Subcutaneous adipose tissue (tissue), 4 donors: ENCODE results near the gene PIGU. TPM values are rescaled to one million over a fixed set of nuclear protein-coding genes. Genes with fewer than 3 reads are reported as not detected.

ENCODE experiments used
- CTCF ChIP-seq: fragments of 450-650 bp; IDR thresholded peaks from one replicate; pipeline ENCODE4 v1.5.1; 2016; ENCODE audit warnings: low read depth, mild to moderate bottlenecking, control low read depth, antibody characterized with exemption, moderate library complexity
- total RNA-seq, 4 donors: library from RNA; depleted of rRNA; stranded (reverse); fragments of >200 nt; gene quantifications; one replicate each; pipeline ENCODE4 v1.1.0, GENCODE V29; 2016

Gene PIGU
- total RNA-seq, 4 donors from 2014 or later: 5.7 to 13.9 (median 7.7) TPM

DNA sequence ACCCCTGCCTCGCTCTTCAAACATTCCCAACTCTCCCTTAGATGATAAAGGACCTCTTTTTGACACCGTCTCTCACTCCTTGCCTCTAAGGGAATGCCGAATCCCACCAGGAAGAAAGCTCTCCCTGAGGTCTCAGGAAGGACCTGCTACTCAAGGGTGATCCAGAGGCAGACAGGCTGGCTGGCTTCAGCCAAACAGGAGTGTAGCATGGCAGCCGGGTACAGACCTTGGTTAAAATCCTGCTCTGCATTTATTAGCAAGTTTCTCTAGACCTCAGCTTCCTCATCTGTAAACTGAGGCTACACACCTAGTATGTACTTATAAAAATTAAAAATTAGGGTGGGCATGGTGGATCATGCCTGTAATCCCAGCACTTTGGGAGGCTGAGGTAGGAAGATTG is 101.1 kb downstream of the PIGU start:
- TF ChIP-seq CTCF: no peak

- TF ChIP-seq CTCF: no peak
Observed at GRCh38 chr20:34575271-34575670, 101.6 kb downstream of the PIGU start.

- no peak for TF ChIP-seq CTCF
Observed at GRCh38 chr20:34574861-34575260, 102.0 kb downstream of the PIGU start.

- TF ChIP-seq CTCF: no peak
Observed at GRCh38 chr20:34574426-34574825, 102.5 kb downstream of the PIGU start.

DNA sequence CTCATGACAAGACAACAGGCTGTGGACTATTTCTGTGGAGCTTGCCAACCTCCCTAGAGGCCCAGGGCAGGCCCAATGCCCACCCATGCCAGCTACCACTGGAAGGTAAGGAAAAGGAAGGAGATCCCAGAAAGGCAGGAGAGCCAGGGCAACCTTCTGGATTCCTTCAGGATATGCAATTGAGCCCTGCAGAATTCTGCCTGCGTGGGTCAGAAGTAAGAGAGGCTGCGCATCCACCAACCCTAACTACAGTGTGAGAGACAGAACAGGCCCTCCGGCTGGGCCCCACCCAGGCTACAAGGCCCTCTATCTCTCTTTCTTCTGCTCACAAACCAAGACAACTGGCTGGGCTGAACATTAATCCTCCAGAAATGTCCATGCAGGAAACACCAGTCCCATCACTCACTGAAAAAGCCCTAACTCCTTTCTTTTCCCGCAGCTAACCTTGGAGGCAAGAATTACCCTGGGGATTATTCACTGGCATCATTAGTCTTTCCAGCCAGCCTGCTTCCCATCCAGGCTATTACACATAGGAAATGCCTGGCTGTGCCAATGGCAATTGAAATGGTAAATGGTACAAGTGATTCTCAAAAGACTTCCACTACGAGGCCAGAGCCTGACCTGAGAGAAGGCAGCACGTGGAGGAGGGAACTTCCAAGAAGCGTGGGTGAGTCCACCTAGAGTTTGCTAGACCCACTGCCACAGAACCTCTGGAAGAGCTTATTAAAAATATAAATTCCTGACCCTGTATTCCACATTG is 103.2 kb downstream of the PIGU start:
- TF ChIP-seq CTCF: no peak

GRCh38 chr20:34571753-34572152 is 105.1 kb downstream of the PIGU start:
- TF ChIP-seq CTCF: no peak

GRCh38 chr20:34570859-34571306 is 106.0 kb downstream of the PIGU start:
- TF ChIP-seq CTCF: no peak
